GM19023 (cell line): ENCODE measurements around the gene ADAMTS12.

Experiments used
- ATAC-seq: cut with Tn5 transposase; IDR thresholded peaks from one replicate; pipeline ENCODE4 v1.9.1; 2021; ENCODE audit warnings: mild to moderate bottlenecking, moderate library complexity; ENCODE audit not compliant: unreplicated experiment

Gene ADAMTS12

DNA sequence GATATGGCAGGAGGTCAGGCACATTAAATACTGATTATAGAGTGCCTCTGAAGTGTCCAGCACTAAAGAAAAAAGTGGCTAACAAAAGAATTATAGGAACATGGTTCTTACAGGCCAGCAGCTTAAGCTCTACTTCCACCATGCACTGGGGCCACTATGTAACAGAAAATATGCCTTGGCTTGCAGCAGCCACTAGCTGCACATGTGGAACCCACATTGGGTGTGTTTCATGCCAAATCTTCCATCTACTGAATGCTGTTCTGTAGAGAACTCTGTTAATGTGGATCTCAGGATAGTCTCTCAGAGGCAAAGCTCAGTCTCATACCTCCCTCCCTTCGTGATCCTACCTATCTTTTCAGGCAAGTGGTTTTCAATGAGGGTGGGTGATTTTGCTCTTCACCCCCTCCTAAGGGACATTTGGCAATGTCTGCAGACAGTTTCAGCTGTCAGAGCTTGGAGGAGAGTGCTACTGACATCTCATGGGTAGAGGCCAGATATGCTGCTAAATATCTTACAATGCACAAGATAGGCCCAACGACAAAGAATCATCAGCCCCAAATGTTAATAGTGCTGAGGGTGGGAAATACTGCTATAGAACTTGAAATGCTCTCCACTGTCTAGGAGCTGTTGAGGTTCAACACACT is 232.1 kb downstream of the ADAMTS12 start:
- no peak for ATAC-seq

GRCh38 chr5:33657804-33658440 is 233.9 kb downstream of the ADAMTS12 start:
- no peak for ATAC-seq

GRCh38 chr5:33657176-33657575 is 234.6 kb downstream of the ADAMTS12 start:
- ATAC-seq, result no peak

DNA sequence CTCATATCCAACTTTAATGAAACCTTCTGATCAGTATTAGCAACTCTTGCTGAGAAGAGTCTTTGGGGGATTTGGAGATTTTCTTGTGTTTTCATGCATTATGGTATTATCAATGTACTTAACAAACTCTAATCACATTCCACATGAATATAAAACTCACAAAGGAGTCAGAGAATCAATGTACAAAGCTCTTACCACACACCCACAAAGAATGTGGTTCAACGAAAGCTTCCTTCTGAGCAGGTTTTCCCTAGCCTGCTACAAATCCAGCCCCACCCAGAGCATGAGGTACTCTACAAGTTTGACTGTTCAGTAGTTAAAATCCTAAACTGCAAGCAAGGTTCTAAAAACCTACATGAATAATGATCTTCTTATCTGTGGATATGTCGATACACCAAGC is 240.9 kb downstream of the ADAMTS12 start:
- ATAC-seq, result no peak

- ATAC-seq, result no peak
Measured at GRCh38 chr5:33649549-33650482, 242.0 kb downstream of the ADAMTS12 start.

- ATAC-seq, result no peak
Measured at GRCh38 chr5:33641744-33642505, 249.9 kb downstream of the ADAMTS12 start.

GRCh38 chr5:33639474-33639873 is 252.3 kb downstream of the ADAMTS12 start:
- no peak for ATAC-seq

- no peak for ATAC-seq
Measured at GRCh38 chr5:33637011-33637410, 254.8 kb downstream of the ADAMTS12 start.

DNA sequence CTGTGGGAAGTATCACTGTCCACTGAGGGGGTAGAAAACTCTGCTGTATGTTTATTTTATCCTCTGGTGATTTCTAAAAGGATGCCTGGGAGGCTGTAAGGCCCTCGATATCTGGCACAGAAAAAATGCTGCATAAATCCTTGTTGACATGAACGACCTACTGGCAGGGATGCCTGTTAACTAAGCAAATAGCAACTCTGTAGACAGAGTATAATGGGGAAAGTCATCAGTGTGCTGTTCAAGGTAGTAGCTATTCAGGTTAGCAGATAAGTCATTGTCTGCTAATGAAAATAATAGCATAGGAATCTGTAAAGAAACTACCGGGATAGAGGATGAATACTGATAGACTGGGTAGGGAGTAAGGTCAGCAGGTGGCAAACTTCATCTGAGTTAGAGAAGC is 256.2 kb downstream of the ADAMTS12 start:
- ATAC-seq, result no peak

- ATAC-seq, result no peak
Measured at GRCh38 chr5:33633699-33634098, 258.1 kb downstream of the ADAMTS12 start.

- ATAC-seq, result peak; percentile 83
Measured at GRCh38 chr5:33631786-33632185, 260.0 kb downstream of the ADAMTS12 start.

DNA sequence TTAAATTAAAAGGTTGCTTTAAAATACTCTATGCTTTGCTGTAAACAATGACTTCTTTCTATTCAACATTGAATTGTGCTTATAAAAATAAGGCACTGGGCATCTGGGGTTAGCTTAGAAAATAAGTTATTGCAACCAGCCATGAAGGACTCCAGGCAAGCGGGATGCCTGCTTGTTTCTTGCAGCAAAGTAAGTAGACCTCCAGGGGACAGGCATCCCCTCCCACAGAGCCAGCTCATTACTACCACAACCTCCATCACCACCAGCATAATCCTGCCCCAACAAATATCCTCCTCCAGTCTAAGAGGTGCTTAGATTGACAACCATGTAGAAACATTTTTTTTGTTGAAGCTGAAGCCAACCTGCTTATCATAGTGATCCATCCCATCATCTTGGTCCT is 260.7 kb downstream of the ADAMTS12 start:
- ATAC-seq, result no peak

DNA sequence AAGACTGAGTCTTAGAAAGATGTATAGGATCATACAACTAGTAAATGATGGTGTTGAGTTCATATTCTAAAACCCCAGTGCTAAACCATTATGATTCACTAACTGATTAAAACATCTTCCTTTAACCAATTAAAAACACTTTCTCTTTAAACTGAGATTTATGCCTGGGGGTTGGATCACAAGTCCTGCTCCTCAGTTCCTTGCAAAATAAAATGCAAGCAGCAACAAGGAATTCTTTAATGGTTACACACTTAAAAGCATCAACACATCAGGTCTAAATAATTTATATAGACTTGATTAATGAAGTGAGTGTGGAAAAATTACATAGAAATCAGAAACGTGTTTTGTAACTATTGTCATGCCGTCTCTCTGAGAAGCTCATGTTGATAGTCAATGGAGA is 261.8 kb downstream of the ADAMTS12 start:
- no peak for ATAC-seq

GRCh38 chr5:33628796-33629195 is 263.0 kb downstream of the ADAMTS12 start:
- no peak for ATAC-seq

DNA sequence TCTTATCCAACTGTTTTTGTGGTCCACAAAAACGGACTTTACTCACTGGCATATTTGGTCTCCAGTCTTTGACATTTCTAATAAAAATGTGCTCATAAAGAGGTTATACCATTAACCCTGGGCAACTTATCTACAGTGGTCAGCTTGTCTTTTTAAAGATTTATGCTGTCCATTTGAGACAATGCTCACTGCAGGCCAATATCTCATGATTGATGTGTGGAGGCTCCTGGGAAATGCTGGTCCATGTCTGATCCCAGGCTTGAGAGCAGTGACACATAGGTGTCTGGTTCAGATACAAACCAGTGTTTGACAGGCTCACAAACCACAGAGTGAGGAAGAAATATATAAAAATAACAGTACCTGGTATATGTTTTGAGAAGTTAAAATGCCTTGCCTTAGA is 270.3 kb downstream of the ADAMTS12 start:
- ATAC-seq, result no peak

- ATAC-seq, result no peak
Measured at GRCh38 chr5:33614039-33614438, 277.8 kb downstream of the ADAMTS12 start.

DNA sequence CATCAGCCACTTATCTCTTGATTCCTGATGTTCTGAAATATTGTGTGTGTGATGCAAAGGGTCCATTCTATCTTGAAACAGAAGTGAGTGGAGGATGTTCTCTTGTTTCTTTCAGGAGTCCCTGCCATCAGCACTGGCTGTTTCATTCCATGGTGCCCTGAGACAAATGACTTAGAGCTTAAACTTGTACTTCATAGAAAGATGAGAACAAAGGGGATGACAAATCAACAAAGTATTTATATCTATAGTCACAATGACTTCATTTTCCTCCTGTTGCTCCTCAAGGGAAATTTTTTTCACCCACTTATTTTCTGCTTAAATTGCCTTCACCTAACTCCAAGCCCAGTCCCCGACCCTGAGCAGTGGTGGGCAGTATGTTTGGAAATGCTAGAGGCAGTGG is 279.4 kb downstream of the ADAMTS12 start:
- no peak for ATAC-seq

DNA sequence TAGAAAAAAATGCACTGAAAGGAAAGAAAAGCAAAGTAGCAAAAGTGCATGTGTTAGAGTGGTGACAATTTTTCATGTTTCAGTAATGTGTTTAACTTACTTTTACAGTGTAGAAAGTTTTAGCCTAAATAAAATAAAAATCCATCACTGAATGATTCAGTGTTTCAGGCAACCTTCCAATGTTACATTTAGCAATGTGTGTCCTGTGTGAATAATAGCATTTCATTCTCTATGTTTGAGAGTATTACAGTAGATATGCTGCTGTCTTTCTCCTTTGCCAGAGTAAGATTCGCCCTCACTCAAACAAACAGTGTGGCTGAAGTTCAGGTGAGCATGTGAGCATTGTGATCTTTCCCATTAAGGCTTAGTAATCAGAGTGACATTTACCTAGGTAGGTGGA is 279.9 kb downstream of the ADAMTS12 start:
- ATAC-seq, result no peak

GRCh38 chr5:33608344-33609041 is 283.3 kb downstream of the ADAMTS12 start:
- ATAC-seq, result no peak

DNA sequence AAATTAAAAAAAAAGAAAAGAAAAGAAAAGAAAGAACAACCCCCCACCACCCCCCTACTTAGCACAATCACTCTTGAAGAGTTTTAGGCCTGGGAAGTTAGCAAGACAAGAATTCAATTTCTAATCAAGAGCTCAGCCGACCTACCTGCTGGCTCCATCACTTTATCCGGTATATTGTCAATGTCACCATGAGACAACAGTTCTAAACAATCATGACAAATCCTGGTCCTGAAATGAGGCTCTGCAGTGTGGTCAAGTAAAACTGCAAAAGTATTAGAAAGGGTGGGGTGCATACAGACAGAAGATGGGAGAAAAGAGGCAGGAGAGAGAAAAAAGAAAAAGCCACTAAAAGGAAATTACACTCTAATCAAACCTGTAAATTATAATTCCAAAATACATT is 287.3 kb downstream of the ADAMTS12 start:
- no peak for ATAC-seq
